Epidermal melanocyte (primary cell): ENCODE results near the gene NRTN.
"Not testable (repeated sequence)": the region's sequence is repeated elsewhere in the genome, so short reads cannot be mapped to it uniquely, and the experiment has no call there.

Source experiments
- DNase-seq: peaks from one replicate; pipeline ENCODE4 v3.0.0; 2011; ENCODE audit warnings: low spot score; ENCODE audit not compliant: insufficient read length

Gene NRTN, protein sequence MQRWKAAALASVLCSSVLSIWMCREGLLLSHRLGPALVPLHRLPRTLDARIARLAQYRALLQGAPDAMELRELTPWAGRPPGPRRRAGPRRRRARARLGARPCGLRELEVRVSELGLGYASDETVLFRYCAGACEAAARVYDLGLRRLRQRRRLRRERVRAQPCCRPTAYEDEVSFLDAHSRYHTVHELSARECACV

DNA sequence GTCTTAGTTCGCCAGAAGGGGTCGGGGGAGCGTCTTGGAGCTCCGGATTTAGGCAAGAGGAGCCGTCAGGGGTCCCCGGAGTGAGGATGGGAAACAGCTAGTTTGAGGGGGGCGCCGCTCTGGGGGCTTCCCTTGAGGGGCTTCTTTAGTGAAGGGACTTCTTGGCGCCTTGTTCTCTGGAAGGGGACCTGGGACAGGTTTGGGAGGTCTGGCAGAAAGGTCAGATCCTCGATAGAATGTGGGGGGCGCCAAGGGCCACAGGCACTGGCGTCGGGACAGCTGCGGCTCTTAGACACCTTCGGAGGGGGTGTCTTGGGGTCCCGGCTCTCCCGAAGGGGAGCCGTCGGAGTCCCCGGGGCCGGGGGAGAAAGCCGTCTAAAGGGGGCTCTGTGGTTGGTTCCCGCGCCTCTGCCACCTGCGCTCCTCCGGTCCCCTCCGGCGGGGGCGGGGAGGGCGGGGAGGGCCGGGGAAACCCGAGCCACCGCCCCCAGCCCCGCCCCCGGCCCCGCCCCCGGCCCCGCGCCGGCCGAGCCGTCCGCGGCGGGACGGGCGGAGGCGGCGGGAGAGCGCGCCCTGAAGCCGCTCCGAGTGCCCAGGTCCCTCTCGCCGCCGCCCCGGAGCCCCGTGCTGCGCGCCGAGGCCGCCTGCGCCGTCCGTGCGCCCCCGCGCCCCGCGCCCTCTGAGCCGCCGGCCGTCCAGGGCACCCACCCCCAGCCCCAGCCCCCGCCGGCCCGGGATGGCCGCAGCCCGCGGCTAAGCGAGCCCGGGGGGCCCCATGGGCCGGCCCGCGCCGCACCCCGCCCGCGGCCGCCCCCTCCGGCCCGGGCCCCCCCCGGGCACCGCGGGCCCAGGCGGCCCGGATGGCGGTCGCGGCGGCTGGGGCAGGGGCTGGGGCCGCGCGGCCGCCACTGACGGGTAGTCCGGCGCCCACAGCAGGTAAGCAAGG is at the start of gene NRTN:
Gene NRTN (plus strand): TSS at position 552 of the 946 bp plus-strand sequence. CDS start 19,099 bp downstream, outside the sequence.
- no peak for DNase-seq

DNA sequence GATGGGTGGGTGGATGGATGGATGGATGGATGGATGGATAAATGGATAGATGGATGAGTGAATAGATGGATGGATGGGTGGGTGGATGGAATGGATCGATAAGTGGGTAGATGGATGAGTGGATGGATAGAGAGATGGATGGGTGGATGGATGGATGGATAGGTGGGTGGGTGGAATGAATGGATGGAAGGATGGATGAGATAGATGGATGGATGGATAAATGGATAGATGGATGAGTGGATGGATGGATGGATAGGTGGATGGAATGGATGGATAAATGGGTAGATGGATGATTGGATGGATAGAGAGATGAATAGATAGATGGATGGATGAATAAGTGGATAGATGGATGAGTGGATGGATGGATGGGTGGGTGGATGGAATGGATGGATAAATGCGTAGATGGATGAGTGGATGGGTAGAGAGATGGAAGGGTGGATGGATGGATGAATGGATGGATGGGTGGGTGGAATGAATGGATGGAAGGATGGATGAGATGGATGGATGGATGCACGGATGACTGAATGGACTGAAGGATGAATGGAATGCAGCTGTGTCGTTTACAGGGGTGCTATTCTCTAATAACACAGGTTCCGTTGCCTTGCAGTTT is 42.2 kb upstream of the NRTN start:
- no peak for DNase-seq

DNA sequence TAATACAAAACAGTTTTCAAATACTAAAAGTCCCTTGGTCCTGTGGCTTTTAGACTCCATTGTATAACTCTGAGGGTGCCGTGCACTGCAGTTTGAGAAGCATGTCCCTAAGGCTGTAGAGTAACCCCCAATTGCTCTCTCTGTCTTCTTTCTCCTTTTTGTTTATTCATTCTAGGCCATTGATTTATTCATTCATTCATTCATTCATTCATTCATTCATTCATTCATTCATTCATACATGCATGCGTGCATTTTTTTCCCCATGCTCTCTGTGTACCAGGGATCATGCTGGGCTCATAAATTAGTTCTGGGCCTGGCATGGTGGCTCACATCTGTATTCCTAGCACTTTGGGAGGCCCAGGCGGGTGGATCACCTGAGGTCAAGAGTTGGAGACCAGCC is 39.6 kb upstream of the NRTN start:
- DNase-seq: no peak

DNA sequence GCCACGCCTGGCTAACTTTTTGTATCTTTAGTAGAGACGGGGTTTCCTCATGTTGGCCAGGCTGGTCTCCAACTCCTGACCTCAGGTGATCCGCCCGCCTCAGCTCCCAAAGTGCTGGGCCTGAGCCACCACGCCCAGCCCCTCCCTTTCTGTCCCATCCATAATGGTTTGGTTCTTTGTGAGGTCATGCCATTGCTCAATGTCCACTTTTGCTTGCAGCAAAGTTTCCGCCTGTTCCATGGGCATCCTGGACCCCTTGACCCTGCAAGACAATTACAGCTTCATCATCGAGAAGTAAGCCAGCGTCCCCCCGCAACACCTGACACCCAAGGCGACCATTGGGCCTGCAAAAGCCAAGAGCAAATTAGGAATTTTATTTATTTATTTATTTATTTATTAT is 36.9 kb upstream of the NRTN start:
- DNase-seq: no peak

DNA sequence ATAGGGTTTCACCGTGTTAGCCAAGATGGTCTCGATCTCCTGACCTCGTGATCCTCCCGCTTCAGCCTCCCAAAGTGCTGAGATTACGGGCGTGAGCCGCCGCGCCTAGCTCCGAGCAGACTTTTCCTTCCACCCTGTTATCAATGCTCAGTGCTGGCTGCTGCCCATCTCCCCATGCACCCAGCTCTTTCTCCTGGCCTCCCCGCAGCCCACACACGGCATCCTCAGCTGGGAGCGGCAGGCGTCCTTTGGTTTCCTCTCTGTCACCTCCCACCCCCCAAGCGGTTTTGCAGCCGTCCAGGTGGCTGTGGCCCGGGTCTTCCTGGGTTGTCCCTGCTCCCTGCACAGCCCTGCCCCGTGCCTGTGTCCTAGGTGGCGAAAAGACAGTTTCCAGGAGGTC is 32.5 kb upstream of the NRTN start:
- DNase-seq: no peak

DNA sequence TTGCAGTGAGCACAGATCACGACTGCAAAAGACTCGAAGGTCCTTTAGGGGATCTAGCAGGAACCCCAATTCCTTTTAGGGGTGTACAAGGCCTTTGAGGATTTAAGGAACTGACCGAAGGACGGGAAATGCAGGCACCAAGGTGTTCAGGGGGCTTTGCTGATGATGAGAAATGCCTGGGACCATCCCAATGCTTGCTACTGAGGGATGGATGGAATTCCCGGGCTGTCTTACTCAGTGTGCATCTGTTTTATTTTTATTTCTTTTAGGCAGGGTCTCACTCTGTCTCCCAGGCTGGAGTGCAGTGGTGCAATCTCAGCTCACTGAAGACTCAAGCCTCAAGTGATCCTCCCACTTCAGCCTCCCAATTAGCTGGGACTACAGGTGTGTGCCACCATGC is 31.6 kb upstream of the NRTN start:
- DNase-seq: no peak

DNA sequence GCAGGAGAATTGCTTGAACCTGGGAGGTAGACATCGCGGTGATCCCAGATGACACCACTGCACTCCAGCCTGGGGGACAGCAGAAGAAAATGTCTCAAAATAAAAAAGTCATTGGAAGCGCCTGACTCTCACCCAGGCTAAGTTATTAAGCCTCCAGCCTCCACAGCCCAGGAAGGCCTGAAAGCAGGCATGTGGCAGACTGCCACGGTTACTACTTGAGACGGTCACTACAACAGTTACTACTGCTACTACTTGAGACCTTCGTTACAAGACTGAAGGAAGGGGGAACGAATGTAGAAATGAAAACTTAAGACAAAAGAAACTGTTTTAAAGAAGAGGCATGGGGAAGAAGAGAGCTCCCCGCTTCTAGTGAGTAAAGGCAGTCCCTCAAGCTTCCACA is 29.9 kb upstream of the NRTN start:
- no peak for DNase-seq

DNA sequence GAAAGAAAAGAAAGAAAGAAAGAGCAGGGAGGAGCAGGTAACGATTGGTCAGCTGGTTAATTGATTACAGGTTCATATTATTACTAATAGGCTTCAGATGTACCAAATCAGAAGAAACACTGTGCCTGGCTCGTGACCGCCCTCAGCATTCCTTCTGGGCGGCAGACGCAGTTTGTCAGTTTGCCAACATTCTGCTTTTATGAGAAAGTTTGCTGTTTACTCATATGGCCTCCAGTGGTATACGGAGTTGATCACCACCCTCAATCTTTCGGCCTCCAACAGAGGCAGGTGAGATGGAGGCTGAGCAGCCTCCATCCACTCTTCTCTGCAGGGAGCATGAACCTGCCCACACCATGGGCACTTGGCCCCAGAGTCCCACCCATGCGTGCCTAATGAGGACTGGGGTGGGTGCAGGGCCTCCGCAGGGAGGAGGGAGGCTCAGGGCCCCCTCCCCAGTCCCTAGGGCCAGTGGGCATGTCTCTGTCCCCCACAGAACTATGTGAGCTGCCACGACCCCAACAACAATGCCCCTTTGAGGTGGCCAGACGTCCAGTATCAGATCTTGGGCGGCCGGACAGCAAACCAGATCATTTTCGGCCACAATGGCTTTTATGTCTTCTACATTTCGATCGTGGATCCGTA is 29.1 kb upstream of the NRTN start:
- DNase-seq: no peak

DNA sequence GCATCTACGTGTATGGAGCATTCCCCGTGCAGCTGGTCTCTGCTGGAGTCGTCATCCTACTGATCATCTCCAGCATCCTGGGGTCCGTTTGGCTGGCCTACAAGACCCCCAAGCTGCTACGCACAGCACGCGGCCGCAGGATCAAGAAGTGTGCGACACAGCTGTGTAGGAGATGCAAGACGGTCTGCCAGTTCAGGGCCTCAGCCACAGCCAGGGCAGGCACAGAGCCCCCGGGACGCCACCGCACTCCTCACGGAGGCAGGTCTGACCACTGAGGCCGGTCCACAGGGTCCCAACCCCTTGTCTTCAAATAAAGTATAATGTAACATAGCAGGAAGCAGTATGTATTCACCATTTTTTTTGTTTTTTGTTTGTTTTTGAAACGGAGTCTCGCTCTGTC is 26.5 kb upstream of the NRTN start:
- no peak for DNase-seq

DNA sequence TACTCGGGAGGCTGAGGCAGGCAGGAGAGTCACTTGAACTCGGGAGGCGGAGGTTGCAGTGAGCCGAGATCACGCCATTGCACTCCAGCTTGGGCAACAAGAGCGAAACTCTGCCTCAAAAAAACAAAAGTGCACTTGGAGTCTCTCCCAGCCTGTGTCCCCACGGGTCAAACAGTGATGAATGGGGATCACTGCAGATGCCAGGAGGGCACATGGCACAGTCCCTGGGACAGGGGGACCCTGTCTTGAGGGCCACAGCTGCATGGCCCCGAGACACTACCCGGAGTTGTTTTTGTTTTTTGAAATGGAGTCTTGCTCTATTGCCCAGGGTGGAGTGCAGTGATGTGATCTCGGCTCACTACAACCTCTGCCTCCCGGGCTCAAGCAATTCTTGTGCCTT is 24.0 kb upstream of the NRTN start:
- not testable (repeated sequence) for DNase-seq

DNA sequence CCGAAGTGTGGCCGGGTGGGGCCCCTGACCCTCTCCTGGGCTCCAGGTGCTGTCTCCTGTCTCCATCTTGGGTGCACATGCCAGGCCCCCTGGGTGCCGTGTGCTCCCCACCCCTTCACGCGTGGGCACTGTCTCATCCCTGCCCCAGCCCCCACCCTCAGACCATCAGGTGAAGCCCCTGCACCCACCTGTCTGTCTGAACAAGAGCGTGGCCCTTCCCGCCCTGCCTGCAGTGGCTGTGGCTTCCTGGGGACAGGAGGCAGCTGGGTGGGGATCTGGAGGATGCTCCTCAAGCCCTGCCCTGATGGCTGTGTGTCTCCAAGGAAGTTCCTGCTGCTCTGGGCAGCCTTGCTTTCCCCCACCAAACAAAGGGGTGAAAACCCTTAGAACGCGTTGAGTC is 22.5 kb upstream of the NRTN start:
- DNase-seq: no peak

DNA sequence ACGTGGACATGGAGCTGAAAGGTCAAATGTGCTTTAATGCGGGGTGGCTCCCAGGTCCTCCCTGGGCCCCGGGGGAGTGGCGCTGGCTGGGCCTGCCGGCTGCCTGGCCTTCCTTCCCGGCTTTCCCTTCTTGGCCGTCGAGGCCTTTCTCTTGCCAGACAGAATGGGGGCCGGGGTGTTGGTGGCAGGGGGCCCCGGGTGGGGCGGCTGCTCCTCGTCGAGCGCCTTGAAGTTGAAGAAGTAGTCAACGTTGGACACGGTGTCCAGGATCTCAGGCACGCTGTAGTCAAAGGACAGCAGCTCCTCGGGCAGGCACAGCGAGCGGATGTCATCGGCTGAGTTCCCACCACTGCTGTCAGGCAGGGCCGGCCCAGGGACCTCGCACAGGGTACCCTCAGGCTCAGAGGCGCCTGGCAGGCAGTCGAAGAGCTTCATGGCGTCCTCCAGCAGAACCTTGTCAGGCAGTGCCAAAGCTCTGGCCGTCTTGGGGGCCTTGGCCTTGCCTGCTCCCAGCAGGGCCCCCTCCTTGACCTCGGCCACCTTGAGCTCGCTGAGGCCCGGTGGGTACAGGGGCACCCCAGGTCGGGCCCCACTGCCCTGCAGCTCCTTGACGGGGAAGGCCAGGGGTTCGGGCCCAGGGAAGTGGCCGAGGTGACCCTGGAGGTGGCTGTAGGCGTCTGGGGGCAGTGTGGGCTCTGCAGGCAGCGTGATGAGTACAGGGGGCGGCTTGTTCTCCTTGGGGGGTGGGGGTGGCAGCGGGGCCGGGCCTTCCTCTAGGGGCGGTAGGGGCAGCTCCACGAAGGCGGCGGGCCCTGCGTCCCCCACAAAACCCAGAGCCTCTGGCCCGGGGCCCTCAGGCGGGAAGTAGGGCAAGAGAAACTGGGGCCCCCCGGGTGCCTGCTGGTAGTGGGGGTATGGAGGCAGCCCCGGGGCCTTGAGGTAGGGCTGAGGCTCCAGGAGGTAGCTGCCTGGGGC is 21.6 kb upstream of the NRTN start:
- DNase-seq: no peak

DNA sequence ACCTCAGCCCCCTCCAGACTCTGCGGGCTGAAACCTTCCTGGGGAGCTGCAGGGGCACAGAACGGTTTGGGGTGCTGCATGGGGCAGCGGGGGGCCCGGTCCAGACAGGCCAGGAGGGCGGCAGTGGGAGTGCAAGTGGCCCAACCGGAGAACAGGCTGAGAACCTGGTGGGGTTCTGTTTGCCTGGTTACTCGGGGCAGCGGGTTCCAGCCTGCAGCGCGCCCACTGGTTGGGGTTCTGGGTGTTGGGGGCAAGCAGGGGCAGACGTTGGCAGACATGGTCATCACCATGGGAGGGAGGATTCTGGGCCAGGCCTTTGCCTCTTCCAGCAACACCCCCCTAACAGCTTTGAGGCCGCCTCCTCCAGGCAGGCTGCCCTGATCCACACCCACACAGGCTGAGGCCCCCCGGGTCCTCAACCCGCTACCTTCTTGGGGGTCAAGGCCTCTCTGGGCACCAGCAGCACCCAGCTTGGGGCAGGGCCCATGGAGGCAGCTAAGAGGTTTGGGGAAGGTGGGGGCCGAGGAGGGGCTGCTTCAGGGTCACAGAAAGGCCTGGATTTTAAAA is 20.2 kb upstream of the NRTN start, which contains the start of gene PRR22:
Gene PRR22 (minus strand): TSS at position 166 of the 567 bp plus-strand sequence. CDS start 86 bp downstream, at position 80.
- DNase-seq: no peak

DNA sequence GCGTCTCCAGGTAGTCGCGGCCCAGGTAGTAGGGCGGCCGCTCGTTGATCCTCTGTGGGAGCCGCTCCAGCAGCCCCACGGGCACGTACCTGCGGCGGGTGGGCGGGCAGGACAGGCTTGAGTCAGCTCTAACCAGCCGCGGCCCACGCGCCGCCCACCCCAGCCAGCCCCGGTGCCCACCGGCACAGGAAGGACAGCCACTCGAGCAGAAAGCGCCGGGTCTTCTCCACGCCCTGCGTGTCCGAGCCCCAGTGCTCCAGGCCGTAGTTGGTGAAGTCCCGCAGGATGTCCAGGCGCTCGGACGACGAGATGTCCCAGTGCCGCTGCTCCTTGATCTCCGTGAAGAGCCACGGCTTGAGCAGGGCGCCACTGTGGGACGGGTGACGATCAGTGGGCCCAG is 19.4 kb upstream of the NRTN start:
- DNase-seq: no peak

DNA sequence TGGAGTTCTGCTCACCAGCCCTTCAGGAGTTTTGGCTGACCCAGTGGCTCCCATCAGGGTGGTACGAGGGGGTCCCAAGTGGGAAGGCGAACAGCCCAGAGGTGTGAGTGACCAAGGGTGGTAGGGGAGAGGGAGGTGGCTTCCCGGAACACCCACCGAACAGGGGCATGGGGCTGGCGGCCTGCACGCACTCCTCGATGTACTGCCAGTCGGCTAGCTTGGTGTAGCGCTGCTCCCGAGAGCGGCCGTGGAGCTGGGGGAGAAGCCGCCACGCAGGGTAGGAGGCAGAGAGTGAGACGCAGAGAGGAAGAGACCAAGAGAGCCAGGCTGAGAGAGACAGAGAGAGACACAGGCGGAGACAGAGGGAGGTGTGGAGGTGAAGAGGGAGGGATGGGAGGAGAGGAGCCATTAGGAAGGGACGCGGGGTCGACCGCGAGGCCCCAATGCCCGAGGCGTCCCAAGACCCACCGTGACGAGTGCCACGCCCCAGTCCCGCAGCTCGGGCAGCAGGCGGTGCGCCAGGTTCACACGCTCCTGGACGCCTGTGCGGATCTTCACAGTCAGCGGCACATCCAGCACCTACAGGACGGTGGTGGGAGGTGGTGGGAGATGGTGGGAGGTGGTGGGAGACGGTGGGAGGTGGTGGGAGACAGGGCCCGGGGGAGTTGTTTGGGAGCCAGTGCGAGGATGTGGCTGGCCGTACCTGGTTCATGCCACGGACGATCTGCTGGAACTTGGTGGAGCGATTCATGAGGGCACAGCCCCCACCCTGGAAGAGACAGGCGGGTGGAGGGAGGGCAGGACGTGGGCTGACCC is 18.1 kb upstream of the NRTN start:
- no peak for DNase-seq

DNA sequence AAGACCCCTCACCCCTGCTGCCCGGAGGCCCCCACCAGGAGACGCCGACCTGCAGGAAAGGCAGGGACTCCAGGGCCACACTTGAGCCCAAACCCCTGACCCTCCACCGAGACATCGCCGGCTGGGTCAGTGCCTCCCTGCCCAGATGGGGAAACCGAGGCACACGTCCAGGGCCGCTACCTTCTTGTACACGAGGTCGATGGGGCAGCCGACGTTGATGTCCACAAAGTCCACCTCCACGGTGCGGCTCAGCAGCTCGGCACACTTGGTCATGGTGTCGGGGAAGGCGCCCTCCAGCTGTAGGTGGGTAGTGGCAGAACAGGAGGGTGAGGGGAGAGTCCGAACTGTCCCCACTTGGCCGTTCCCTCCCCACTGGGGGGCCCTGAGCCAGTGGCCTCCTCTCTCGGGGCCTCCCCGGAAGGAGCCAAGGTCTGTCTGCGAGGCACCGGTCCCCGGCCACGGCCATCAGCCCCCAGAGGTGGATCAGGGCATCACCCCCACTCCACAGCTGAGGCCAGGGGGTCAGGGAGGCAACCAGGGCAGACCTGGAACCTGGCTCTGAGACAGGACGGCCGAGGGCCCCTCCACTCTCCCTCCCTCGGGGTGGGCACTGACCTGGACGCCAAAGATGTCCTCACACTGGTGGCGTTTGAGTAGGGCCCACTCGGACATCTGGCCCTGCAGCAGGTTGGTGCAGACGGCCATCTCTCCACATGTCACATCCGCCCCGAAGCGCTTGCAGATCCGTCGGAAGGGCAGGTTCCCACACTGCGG is 17.3 kb upstream of the NRTN start:
- no peak for DNase-seq

DNA sequence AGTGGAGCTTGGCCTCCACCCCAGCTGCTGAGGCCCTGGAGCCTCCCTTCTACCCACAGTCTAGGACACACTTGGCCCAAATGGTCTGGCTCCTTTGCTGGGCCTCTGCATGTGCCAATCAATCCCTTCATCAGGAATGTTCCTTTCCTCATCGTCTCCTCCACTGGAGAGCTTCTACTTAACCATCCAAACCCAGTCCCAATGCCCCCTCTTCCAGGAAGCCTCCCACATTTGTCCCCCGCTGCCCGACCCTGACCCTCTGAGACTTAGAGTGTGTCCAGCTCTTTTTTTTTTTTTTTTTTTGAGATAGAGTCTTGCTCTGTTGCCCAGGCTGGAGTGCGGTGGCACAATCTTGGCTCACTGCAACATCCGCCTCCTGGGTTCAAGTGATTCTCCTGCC is 16.4 kb upstream of the NRTN start:
- no peak for DNase-seq

DNA sequence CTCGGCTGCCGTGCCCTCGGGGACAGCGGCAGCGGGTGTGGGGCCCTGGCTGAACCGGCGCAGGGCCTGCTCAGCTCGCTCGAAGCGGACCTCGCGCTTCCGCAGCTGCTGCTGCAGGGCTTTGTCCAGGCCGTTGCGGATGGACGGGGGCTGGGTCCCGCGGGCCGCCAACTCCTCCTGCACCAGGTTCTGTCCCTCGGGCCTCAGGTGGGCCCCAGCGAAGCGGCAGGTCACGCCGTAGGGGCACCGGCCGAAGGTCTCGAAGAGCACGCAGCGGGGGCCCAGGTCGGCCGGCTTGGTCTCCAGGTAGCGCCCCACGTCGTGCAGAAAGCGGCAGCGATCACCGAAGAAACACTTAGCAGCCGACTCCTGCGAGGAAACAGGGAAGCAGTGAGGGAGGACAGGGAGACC is 15.5 kb upstream of the NRTN start:
- no peak for DNase-seq
